Measurements from ENCODE around the gene POLR1A. TPM values are rescaled to one million over a fixed set of nuclear protein-coding genes. Genes with fewer than 3 reads are reported as not detected.
A peak's percentile ranks its signal among the peaks of the same experiment; 100 is the strongest.

The POLR1A gene
- total and polyA plus RNA-seq, 8 donors = 1.4 to 36.2 (median 5.5) TPM

DNA sequence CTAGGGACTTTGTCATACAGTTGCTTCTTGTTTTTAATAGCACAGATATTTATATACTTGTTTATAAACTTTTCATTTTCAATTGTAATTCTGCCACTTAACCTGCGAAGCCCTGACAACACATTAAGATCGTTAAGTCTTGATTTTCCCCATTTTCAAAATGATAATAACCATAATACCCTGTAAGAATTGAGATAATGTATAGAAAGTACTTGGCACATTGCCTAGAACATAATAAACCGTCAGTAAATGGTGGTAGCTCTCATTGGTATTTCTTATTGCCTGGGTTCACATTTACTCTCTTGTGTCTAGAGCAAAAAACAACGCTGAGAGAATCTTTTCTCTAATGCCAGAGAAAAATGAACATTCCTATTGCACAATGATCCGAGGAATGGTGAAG lies 19.0 kb upstream of the POLR1A start:
- WGBS, 5 donors = 62 to 78% (median 77%) methylated on average over 5 of the region's 5 CpGs
- Histone ChIP-seq H3K4me1 (no peaks in the 10 kb centered on the region), H3K27ac (no peak overlapping the region), H3K27me3 (no peaks in the 10 kb centered on the region), H3K9me3 (no peaks in the 10 kb centered on the region), H3K4me3 (no peak overlapping the region), H3K36me3 (peaks cover 78 to 100% (median 100%) of the 10 kb centered on the region in 4 donors)
- intact Hi-C loops (cut with DNase I; ENCODE audit: low total_unique reads) = no loop called here
- no peak for DNase-seq
- TF ChIP-seq POLR2A (IDR thresholded peaks at IDR 0.05) (no peak), POLR2AphosphoS5 (IDR thresholded peaks at IDR 0.05) (no peak)

- intact Hi-C loops (cut with DNase I; ENCODE audit: low total_unique reads) = no loop called here
- TF ChIP-seq EP300 (IDR thresholded peaks at IDR 0.05) (no peak), POLR2AphosphoS5 (IDR thresholded peaks at IDR 0.05) (no peak), CTCF (IDR thresholded peaks at IDR 0.05) (no peak), POLR2A (IDR thresholded peaks at IDR 0.05) (no peak)
- Histone ChIP-seq H3K27me3 (no peaks in the 10 kb centered on the region), H3K4me3 (no peak overlapping the region), H3K9me3 (no peaks in the 10 kb centered on the region), H3K27ac (no peak overlapping the region), H3K36me3 (peaks cover 80 to 100% (median 100%) of the 10 kb centered on the region in 4 donors), H3K4me1 (no peaks in the 10 kb centered on the region)
- WGBS, 5 donors = 72 to 90% (median 85%) methylated on average over 5 of the region's 5 CpGs
- DNase-seq = no peak
Observed at GRCh38 chr2:86123328-86123925, 17.7 kb upstream of the POLR1A start.

GRCh38 chr2:86118130-86118529 lies 12.4 kb upstream of the POLR1A start:
- intact Hi-C loops (cut with DNase I; ENCODE audit: low total_unique reads) = no loop called here
- Histone ChIP-seq H3K9me3 (no peaks in the 10 kb centered on the region), H3K4me3 (no peak overlapping the region), H3K36me3 (peaks cover 70 to 100% (median 100%) of the 10 kb centered on the region in 4 donors), H3K27ac (no peak overlapping the region), H3K27me3 (no peaks in the 10 kb centered on the region), H3K4me1 (peaks cover 0 to 20% (median 8%) of the 10 kb centered on the region in 4 donors)
- TF ChIP-seq POLR2AphosphoS5 (IDR thresholded peaks at IDR 0.05) (no peak), CTCF (IDR thresholded peaks at IDR 0.05) (no peak), EP300 (IDR thresholded peaks at IDR 0.05) (no peak), POLR2A (IDR thresholded peaks at IDR 0.05) (no peak)
- 89 to 97% (median 97%) methylated on average over 2 of the region's 2 CpGs for WGBS, 5 donors
- no peak for DNase-seq

DNA sequence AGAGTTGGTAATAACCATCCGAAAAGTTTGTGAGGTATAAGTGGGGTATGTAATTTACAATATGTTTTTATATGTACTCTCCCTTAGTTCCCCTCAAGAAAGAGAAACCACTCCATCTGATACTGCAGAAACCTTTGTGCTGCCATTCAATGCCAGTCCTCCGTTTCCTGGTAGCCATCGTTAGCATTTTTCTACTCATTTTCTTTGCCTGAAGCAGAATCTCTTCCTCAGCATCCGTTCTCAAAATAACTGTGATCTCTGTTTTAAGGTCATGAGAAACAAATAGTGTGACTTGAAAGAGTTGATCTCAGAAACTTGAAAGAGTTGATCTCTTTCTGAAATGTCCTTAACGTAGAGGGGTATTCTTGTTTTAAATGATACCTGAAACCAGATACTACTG lies 1.3 kb upstream of the POLR1A start:
- peak in 1 of 2 donors; percentile 13 for DNase-seq
- intact Hi-C loops (cut with DNase I; ENCODE audit: low total_unique reads) = no loop called here
- H3K27ac ChIP-seq = peak overlapping the region in 3 of 5 donors; percentile 84 to 88 (median 87)

More for the DNA sequence above, 1.3 kb upstream of the POLR1A start:
- no peaks in the 10 kb centered on the region for H3K9me3 ChIP-seq
- peak overlapping the region; percentile 71 to 91 (median 82) for H3K4me3 ChIP-seq
- H3K4me1 ChIP-seq = peaks cover 30 to 61% (median 35%) of the 10 kb centered on the region in 4 donors
- peaks cover 13 to 51% (median 49%) of the 10 kb centered on the region in 4 donors for H3K36me3 ChIP-seq
- H3K27me3 ChIP-seq = no peaks in the 10 kb centered on the region
- TF ChIP-seq CTCF (IDR thresholded peaks at IDR 0.05) (no peak), EP300 (IDR thresholded peaks at IDR 0.05) (no peak), POLR2AphosphoS5 (IDR thresholded peaks at IDR 0.05) (no peak), POLR2A (IDR thresholded peaks at IDR 0.05) (no peak)
- 10 to 24% (median 12%) methylated on average over 5 of the region's 5 CpGs for WGBS, 5 donors
